ENCODE measurements around the gene GRK1.

Gene GRK1

GRCh38 chr13:113775451-113776145 lies 108.6 kb downstream of the GRK1 start:
- DNase-seq (ENCODE audit: low read depth, low spot score) = no peak

GRCh38 chr13:113776231-113777125 lies 109.5 kb downstream of the GRK1 start:
- DNase-seq (ENCODE audit: low read depth, low spot score) = no peak

- DNase-seq (ENCODE audit: low read depth, low spot score) = no peak
Observed at GRCh38 chr13:113777311-113778260, 110.6 kb downstream of the GRK1 start.

GRCh38 chr13:113781571-113781970 lies 114.6 kb downstream of the GRK1 start:
- no peak for DNase-seq (ENCODE audit: low read depth, low spot score)

GRCh38 chr13:113782472-113782871 lies 115.5 kb downstream of the GRK1 start:
- DNase-seq (ENCODE audit: low read depth, low spot score) = no peak

- no peak for DNase-seq (ENCODE audit: low read depth, low spot score)
Observed at GRCh38 chr13:113783200-113783881, 116.3 kb downstream of the GRK1 start.

- DNase-seq (ENCODE audit: low read depth, low spot score) = no peak
Observed at GRCh38 chr13:113783966-113784644, 117.1 kb downstream of the GRK1 start.

GRCh38 chr13:113784645-113785024 lies 117.6 kb downstream of the GRK1 start:
- no peak for DNase-seq (ENCODE audit: low read depth, low spot score)

GRCh38 chr13:113785051-113786010 lies 118.3 kb downstream of the GRK1 start:
- no peak for DNase-seq (ENCODE audit: low read depth, low spot score)

- DNase-seq (ENCODE audit: low read depth, low spot score) = no peak
Observed at GRCh38 chr13:113786262-113786841, 119.3 kb downstream of the GRK1 start.
